SH-SY5Y (cell line): ENCODE data around the gene CLCA4.

Experiments used
- GATA2 ChIP-seq: IDR thresholded peaks from 2 replicates; pipeline ENCODE4 v1.6.1; 2011; ENCODE audit warnings: mild to moderate bottlenecking, low read depth, low read length
- GATA3 ChIP-seq: IDR thresholded peaks from 2 replicates; pipeline ENCODE4 v1.6.1; 2011; ENCODE audit warnings: low read depth, mild to moderate bottlenecking, low read length, moderate library complexity

The CLCA4 gene

GRCh38 chr1:86621286-86621685 is 74.4 kb downstream of the CLCA4 start:
- TF ChIP-seq GATA2 = no peak
- TF ChIP-seq GATA3 = no peak
